GM19035 (cell line): ENCODE results near the gene ANXA10.
A peak's percentile ranks its signal among the peaks of the same experiment; 100 is the strongest.
"Not testable (repeated sequence)": the region's sequence is repeated elsewhere in the genome, so short reads cannot be mapped to it uniquely, and the experiment has no call there.

Experiments
- ATAC-seq: cut with Tn5 transposase; IDR thresholded peaks from one replicate; pipeline ENCODE4 v1.9.1; 2021; ENCODE audit not compliant: unreplicated experiment

Gene ANXA10

GRCh38 chr4:168154546-168155277 is 62.4 kb downstream of the ANXA10 start:
- ATAC-seq: no peak

- ATAC-seq: no peak
Measured at GRCh38 chr4:168162604-168163003, 70.3 kb downstream of the ANXA10 start.

- ATAC-seq: no peak
Measured at GRCh38 chr4:168163106-168163505, 70.8 kb downstream of the ANXA10 start.

DNA sequence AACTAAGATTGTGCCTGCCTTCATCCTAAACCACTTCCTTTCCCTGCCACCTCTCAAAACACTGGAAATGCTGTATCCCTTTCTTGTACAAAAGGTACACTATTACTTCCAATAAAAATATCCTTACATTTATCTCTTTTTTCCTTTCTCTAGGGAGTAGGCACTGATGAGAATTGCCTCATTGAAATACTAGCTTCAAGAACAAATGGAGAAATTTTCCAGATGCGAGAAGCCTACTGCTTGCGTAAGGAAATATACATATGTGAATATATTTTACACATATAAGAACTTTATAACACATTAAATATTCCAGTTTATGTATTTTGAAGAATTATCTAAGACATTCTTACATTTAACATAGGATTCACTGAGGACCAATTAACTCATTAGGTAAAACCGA is 71.7 kb downstream of the ANXA10 start:
- ATAC-seq: no peak

DNA sequence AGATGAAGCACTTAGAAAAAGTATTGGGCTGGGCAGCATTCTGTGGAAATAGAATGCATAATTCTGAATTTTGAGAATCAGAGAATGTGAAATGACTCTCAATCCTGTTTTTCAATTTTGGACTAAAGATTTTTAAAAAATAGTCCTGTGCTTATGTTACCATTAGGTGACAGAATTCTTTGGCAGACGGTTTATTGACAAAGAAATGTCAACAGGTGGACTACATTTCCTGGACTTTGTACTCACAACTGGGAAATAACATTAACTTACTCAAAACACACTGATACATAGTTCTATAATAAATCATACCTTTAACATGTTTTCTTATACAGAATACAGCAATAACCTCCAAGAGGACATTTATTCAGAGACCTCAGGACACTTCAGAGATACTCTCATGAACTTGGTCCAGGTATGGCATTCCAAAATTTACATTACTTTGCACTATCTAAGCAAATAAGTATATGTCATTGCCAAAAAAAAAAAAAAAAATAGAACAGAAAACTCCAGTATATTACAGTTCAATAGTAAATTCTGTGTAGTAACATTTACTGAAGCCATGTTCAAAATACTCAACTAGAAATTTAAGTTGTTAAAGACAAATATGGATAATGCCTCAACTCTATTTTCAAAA is 72.7 kb downstream of the ANXA10 start:
- ATAC-seq: no peak

- ATAC-seq: no peak
Measured at GRCh38 chr4:168167714-168168284, 75.5 kb downstream of the ANXA10 start.

- no peak for ATAC-seq
Measured at GRCh38 chr4:168174308-168174707, 82.0 kb downstream of the ANXA10 start.

DNA sequence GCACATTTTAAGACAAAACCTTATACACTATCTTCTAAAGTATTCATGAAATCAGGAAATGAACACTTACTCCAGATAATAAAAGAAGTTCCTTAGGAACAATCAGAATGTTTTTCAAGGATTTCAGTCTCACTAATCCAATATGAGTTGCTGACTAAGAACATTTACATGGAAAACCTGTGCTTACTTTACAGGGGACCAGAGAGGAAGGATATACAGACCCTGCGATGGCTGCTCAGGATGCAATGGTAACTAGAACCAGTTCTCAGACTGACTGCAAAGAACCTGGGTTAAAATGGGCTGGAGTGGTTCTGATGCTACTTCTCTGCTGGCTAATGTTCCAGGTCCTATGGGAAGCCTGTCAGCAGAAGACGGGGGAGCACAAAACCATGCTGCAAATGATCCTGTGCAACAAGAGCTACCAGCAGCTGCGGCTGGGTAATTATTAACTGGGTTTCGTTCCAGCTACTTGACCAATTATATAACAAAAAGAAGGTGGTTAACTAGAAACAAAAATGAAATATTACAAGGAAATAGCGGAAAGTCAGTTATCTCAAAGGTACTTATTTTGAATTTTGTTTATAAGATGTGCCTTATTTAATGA is 85.3 kb downstream of the ANXA10 start:
- no peak for ATAC-seq

GRCh38 chr4:168183717-168184571 is 91.6 kb downstream of the ANXA10 start:
- peak; percentile 50 for ATAC-seq

- ATAC-seq: peak; percentile 57
Measured at GRCh38 chr4:168188754-168189153, 96.4 kb downstream of the ANXA10 start.

- ATAC-seq: no peak
Measured at GRCh38 chr4:168197926-168198325, 105.6 kb downstream of the ANXA10 start.

- no peak for ATAC-seq
Measured at GRCh38 chr4:168199260-168199957, 107.1 kb downstream of the ANXA10 start.

GRCh38 chr4:168200685-168201084 is 108.3 kb downstream of the ANXA10 start:
- no peak for ATAC-seq

- ATAC-seq: no peak
Measured at GRCh38 chr4:168203233-168203911, 111.0 kb downstream of the ANXA10 start.

DNA sequence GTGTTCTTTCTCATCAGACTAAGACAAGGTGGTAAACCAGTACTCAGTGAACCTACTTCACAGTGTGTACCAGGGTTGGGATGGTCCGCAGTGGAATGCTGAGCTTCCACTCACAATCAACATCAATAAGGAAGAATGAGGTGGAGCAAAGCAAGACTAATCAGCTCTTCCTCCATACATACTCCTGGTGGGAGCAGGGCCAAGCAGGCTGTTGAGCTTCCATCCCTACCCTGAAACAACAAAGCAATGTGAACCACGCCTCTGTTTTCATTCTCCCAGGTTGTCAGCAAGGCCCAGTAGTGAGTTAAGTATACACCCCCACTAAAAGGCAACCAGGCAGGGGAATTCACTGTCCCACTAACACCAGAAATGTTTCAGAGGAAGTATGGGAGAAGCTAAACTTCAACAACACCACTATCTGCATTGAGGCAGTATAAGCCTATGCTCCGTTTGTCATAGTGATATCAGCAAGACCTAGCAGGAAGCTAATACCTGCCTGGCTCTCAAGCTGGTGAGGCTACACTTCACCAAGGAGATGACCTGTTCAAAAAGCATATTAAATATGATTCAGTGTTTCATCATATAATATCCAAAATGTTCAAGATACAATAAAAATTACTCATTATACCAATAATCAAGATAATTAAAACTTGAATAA is 116.7 kb downstream of the ANXA10 start:
- no peak for ATAC-seq

GRCh38 chr4:168212656-168213055 is 120.3 kb downstream of the ANXA10 start:
- ATAC-seq: no peak

DNA sequence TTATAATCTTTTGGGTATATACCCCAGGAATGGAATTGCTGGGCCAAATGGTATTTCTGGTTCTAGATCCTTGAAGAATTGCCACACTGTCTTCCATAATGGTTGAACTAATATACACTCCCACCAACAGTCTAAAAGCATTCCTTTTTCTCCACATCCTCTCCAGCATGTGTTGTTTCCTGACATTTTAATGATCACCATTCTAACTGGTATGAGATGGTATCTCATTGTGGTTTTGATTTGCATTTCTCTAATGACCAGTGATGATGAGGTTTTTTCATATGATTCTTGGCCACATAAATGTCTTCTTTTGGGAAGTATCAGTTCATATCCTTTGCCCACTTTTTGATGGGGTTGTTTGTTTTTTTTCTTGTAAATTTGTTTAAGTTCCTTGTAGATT is 121.2 kb downstream of the ANXA10 start:
- ATAC-seq: not testable (repeated sequence)

- ATAC-seq: no peak
Measured at GRCh38 chr4:168218645-168219044, 126.3 kb downstream of the ANXA10 start.

DNA sequence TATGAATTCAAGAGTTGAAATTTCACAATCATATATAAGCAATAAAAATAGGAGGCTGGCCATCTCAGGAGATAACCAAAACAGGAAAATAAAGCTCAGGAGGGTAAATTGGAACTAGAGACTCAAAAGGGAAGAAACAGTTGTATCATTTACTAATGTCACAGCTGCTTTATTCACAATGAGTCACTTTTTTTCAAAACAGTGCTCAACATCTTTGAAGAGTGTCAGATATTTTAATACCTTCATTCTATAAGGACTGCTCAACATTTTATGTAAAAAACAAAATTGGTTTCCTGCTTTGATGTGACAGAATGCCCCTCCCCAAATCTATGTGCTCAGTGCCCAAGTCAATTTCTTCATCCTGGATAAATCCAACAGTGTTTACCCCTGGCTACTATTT is 128.6 kb downstream of the ANXA10 start:
- ATAC-seq: no peak
